Upper lobe of right lung (tissue), 1 donor: ENCODE measurements around the gene LUC7L3. TPM values are rescaled to one million over a fixed set of nuclear protein-coding genes. Genes with fewer than 3 reads are reported as not detected.
"Not testable (repeated sequence)": the region's sequence is repeated elsewhere in the genome, so short reads cannot be mapped to it uniquely, and the experiment has no call there.

ENCODE experiments used
- ATAC-seq: fragments of 200-7000 bp; cut with Tn5 transposase; one replicate; pipeline ENCODE4 v1.9.1; 2020; ENCODE audit warnings: mild to moderate bottlenecking, moderate library complexity
- DNase-seq: peaks from one replicate; pipeline ENCODE4 v3.0.0-alpha.2; 2020
- H3K27ac ChIP-seq: fragments of 200-600 bp; one replicate; pipeline ENCODE4 v1.8.0; 2022
- H3K27me3 ChIP-seq: fragments of 200-600 bp; one replicate; pipeline ENCODE4 v1.8.0; 2022; ENCODE audit warnings: mild to moderate bottlenecking
- H3K36me3 ChIP-seq: fragments of 200-600 bp; one replicate; pipeline ENCODE4 v1.8.0; 2022
- H3K4me1 ChIP-seq: fragments of 200-600 bp; one replicate; pipeline ENCODE4 v1.8.0; 2022
- H3K4me3 ChIP-seq: fragments of 200-600 bp; one replicate; pipeline ENCODE4 v1.8.0; 2022; ENCODE audit warnings: mild to moderate bottlenecking
- H3K9me3 ChIP-seq: fragments of 200-600 bp; one replicate; pipeline ENCODE4 v1.8.0; 2022
- intact Hi-C: fragments of 100-400 bp; cut with DNase I; formaldehyde crosslinking; loops from one replicate; pipeline ENCODE4 v1.11.0; 2022
- total RNA-seq: library from RNA; stranded (reverse); fragmentation: NEBNext Ultra II Directional; extraction: Animal tissue kit (Norgen Biotek cat#: 25700); gene quantifications from one replicate; pipeline ENCODE4 v1.2.1, GENCODE V29; 2021
- TF ChIP-seq, protein P1 (sequence below): fragments of 200-600 bp; IDR thresholded peaks from one replicate; pipeline ENCODE4 v1.8.0; 2022; ENCODE audit warnings: antibody characterized with exemption
- donor health status: DM: no; HTN: yes; CAD: no; lungs with severe emphysema.

LUC7L3 gene
- total RNA-seq, 1 donor from 2014 or later: 105 TPM

DNA sequence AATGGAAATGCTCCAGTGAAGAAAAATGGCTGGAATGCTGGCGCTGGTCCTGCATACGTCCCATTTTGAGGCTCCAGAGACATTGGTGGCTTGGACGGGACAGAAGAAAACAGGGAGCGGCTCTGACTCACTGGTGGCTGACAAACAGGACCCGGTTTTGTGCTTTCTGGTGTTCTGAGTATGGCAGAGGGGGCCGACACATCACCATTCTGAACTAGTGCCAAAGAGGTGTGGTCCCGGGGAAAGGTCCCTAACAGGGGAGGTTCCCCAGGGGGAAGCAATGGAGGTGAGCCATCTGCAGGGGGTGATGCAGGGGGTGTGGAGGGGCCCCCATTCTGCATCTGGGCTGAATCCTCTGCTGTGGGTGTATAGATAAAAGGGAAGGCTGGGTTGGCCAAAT, 20.0 kb upstream of the LUC7L3 start:
- ATAC-seq: no peak
- TF ChIP-seq, protein P1, sequence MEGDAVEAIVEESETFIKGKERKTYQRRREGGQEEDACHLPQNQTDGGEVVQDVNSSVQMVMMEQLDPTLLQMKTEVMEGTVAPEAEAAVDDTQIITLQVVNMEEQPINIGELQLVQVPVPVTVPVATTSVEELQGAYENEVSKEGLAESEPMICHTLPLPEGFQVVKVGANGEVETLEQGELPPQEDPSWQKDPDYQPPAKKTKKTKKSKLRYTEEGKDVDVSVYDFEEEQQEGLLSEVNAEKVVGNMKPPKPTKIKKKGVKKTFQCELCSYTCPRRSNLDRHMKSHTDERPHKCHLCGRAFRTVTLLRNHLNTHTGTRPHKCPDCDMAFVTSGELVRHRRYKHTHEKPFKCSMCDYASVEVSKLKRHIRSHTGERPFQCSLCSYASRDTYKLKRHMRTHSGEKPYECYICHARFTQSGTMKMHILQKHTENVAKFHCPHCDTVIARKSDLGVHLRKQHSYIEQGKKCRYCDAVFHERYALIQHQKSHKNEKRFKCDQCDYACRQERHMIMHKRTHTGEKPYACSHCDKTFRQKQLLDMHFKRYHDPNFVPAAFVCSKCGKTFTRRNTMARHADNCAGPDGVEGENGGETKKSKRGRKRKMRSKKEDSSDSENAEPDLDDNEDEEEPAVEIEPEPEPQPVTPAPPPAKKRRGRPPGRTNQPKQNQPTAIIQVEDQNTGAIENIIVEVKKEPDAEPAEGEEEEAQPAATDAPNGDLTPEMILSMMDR: no peak
- no peaks in the 10 kb centered on the region for H3K9me3 ChIP-seq
- no peak overlapping the region for H3K4me3 ChIP-seq
- intact Hi-C loops: no loop called here
- H3K4me1 ChIP-seq: peaks cover 8% of the 10 kb centered on the region
- no peak overlapping the region for H3K27ac ChIP-seq
- H3K36me3 ChIP-seq: peaks cover 74% of the 10 kb centered on the region
- no peak for DNase-seq
- H3K27me3 ChIP-seq: no peaks in the 10 kb centered on the region

DNA sequence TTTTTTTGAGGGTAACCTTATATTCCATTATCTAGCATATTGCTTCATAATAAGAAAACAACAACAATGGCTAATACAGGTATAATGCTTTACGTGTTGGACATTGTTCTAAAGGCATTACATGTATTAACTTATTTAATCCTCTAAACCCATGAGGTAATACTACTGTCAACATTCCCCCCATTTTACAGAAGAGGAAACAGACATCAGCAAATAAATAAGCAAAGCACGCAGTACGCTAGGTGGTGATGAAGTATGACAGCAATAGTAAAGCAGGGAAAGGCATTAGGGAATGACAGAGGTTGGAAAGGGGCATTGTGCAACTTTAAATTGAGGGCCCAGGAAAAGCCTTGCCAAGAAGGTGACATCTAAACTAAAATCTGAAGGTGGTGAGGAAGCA, 16.2 kb upstream of the LUC7L3 start:
- H3K36me3 ChIP-seq: peaks cover 42% of the 10 kb centered on the region
- no peak for DNase-seq
- H3K4me1 ChIP-seq: peaks cover 11% of the 10 kb centered on the region
- TF ChIP-seq, protein P1: no peak
- intact Hi-C loops: no loop called here
- H3K4me3 ChIP-seq: no peak overlapping the region
- no peak overlapping the region for H3K27ac ChIP-seq
- no peaks in the 10 kb centered on the region for H3K9me3 ChIP-seq
- H3K27me3 ChIP-seq: no peaks in the 10 kb centered on the region
- no peak for ATAC-seq

DNA sequence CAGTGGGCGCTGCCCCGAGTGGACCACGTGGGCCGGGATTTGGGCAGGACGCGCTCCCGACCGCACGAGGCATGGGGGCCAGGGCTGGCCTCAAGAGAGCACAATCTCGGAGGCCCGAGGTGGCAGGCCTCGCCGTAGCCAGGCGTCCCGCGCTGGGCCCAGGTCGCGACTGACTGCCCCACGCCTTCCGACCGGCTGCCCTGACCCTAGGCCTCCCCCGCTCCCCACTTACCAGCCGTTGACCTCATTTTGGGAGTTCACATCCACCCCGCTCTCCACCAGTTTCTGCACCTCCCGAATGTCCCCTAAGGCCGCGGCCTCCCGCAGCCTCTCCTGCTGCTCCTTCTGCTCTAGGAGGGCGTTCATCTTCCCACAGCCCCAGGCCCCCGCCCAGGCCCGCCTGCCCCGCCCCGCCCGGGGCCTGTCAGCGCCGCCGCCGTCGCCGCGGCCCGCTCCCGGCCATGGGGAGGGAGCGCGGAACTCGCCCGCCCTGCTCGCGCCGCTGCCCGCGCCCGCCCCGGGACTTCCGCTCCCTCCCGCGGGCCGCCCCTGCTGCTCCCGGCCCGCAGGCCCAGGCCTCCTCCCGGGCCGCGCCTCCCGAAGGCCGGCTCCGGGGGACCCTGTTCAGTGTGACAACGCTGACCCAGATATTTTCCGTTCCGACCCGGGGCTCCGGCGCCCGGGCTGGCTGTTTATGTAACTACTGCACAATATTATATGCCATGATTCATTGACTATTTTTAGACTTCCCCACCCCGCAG, 11.9 kb upstream of the LUC7L3 start, which contains the start of gene ANKRD40:
ANKRD40 (minus strand) TSS at position 626 of the 761 bp plus-strand sequence; CDS start at position 366, 260 bp downstream.
- peaks cover 27% of the 10 kb centered on the region for H3K4me1 ChIP-seq

DNA sequence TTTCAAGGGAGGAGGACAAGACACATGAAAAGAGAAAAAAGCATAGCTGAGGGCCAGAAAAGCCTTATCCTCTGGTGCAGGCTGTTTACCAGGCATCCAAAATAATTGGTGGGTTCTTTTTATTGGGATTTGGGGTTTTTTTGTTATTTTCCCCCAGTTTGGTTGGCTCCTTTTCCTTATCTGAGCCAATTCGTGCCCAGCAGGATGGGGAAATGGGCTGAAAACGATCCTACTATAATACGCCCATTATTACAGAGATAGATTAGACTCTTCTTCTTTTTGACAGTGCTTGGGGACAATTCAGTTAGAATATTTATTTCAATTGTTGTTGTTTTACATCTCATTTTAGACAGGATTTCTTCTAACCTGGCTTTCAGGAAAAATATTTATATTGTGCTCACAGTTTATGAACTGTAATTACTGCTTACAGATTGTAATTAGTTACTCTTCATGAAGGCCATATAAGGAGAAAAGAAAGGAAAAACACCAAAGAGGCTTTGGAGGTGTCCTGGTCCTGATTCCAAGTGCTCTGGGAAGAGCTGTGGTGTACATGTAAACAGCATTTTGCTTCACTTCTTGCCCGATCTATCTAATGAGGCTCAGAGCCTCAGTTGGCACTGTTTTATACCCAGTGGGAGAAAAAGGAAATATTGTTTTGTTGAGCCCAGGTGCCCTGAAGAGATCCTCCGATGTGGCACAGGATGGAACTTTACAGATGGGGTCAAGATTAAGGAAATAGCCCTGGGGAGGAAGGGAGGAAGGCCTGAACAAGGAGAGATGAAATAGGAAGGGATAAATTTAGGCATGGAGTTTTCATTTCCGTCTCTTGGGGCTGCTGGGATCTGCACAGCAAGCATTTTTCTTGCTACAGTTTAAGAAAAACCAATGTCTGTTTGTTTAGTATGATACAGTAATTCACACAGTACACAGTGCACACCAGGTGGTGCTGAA, 11.1 kb upstream of the LUC7L3 start:
- no peak for ATAC-seq
- TF ChIP-seq, protein P1: no peak
- DNase-seq: no peak
- H3K9me3 ChIP-seq: no peaks in the 10 kb centered on the region
- peak overlapping the region; percentile 78 for H3K4me3 ChIP-seq
- H3K36me3 ChIP-seq: peaks cover 11% of the 10 kb centered on the region
- peak overlapping the region; percentile 97 for H3K27ac ChIP-seq
- intact Hi-C loops: no loop called here
- H3K27me3 ChIP-seq: no peaks in the 10 kb centered on the region
- H3K4me1 ChIP-seq: peaks cover 27% of the 10 kb centered on the region

More for the DNA sequence above, 11.9 kb upstream of the LUC7L3 start, which contains the start of gene ANKRD40:
- peak within 1 kb of the TSS; percentile 78 for H3K4me3 ChIP-seq
- TF ChIP-seq, protein P1: peak; percentile 5
- H3K36me3 ChIP-seq: peaks cover 18% of the 10 kb centered on the region
- peak; percentile 93 for ATAC-seq
- H3K27ac ChIP-seq: peak within 1 kb of the TSS; percentile 97
- DNase-seq: peak; percentile 92
- intact Hi-C loops: no loop called here
- no peaks in the 10 kb centered on the region for H3K9me3 ChIP-seq
- no peaks in the 10 kb centered on the region for H3K27me3 ChIP-seq

DNA sequence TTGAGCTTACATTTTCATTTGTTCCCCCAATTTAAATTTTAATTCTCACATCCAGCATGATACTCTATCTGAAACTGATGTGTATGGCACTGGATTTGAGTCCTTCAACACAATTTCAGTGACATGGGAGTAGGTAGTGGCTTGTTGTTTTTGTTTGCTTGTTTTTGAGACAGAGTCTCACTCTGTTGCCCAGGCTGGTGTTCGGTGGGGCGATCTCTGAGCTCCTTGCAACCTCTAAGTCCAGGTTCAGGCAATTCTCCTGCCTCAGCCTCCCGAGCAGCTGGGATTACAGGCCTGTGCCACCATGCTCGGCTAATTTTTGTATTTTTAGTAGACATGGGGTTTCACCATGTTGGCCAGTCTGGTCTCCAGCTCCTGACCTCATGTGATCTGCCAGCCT, 10.3 kb upstream of the LUC7L3 start:
- peak overlapping the region; percentile 78 for H3K4me3 ChIP-seq
- DNase-seq, H3K27me3 ChIP-seq, ATAC-seq, H3K9me3 ChIP-seq, intact Hi-C loops, H3K36me3 ChIP-seq: not testable (repeated sequence)
- peak overlapping the region; percentile 97 for H3K27ac ChIP-seq
- peaks cover 27% of the 10 kb centered on the region for H3K4me1 ChIP-seq
